Measurements from ENCODE around the gene PARVG.

PARVG gene

GRCh38 chr22:44170470-44170869, 10.3 kb upstream of the PARVG start:
- Histone ChIP-seq H3K4me3 (ENCODE audit: low read length) (no peak overlapping the region), H3F3A (ENCODE audit: control insufficient read depth, insufficient read depth) (no peaks in the 10 kb centered on the region), H3K4me1 (ENCODE audit: control insufficient read depth, low read length) (peaks cover 6% of the 10 kb centered on the region), H3K9me3 (ENCODE audit: control insufficient read depth, insufficient read depth, low read length) (no peaks in the 10 kb centered on the region), H3K4me2 (ENCODE audit: low read length) (no peak overlapping the region), H3K36me3 (ENCODE audit: control insufficient read depth, low read length) (no peaks in the 10 kb centered on the region), H3K27me3 (ENCODE audit: control insufficient read depth, low read length) (no peaks in the 10 kb centered on the region), H4K20me1 (ENCODE audit: control insufficient read depth, insufficient read depth, low read depth, low read length) (no peaks in the 10 kb centered on the region), H3K9me2 (replicated peaks; ENCODE audit: control insufficient read depth, low read length) (no peaks in the 10 kb centered on the region), H3K79me2 (ENCODE audit: control insufficient read depth, low read length) (no peaks in the 10 kb centered on the region), H3K27ac (ENCODE audit: low read depth, low read length) (no peak overlapping the region)
- TF ChIP-seq, protein P1, sequence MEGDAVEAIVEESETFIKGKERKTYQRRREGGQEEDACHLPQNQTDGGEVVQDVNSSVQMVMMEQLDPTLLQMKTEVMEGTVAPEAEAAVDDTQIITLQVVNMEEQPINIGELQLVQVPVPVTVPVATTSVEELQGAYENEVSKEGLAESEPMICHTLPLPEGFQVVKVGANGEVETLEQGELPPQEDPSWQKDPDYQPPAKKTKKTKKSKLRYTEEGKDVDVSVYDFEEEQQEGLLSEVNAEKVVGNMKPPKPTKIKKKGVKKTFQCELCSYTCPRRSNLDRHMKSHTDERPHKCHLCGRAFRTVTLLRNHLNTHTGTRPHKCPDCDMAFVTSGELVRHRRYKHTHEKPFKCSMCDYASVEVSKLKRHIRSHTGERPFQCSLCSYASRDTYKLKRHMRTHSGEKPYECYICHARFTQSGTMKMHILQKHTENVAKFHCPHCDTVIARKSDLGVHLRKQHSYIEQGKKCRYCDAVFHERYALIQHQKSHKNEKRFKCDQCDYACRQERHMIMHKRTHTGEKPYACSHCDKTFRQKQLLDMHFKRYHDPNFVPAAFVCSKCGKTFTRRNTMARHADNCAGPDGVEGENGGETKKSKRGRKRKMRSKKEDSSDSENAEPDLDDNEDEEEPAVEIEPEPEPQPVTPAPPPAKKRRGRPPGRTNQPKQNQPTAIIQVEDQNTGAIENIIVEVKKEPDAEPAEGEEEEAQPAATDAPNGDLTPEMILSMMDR (IDR thresholded peaks at IDR 0.05; ENCODE audit: low read depth, low read length, poor library complexity, severe bottlenecking), result no peak
- no peak for TF ChIP-seq EZH2phosphoT487 (IDR thresholded peaks at IDR 0.05; ENCODE audit: borderline replicate concordance, low read length)

GRCh38 chr22:44171561-44171960, 9.2 kb upstream of the PARVG start:
- Histone ChIP-seq H3K36me3 (ENCODE audit: control insufficient read depth, low read length) (no peaks in the 10 kb centered on the region), H3K27me3 (ENCODE audit: control insufficient read depth, low read length) (no peaks in the 10 kb centered on the region), H3K4me2 (ENCODE audit: low read length) (no peak overlapping the region), H3K79me2 (ENCODE audit: control insufficient read depth, low read length) (no peaks in the 10 kb centered on the region), H3K4me3 (ENCODE audit: low read length) (no peak overlapping the region), H3K9me2 (replicated peaks; ENCODE audit: control insufficient read depth, low read length) (no peaks in the 10 kb centered on the region), H3K4me1 (ENCODE audit: control insufficient read depth, low read length) (peaks cover 6% of the 10 kb centered on the region), H3K27ac (ENCODE audit: low read depth, low read length) (no peak overlapping the region), H3K9me3 (ENCODE audit: control insufficient read depth, insufficient read depth, low read length) (no peaks in the 10 kb centered on the region), H4K20me1 (ENCODE audit: control insufficient read depth, insufficient read depth, low read depth, low read length) (no peaks in the 10 kb centered on the region), H3F3A (ENCODE audit: control insufficient read depth, insufficient read depth) (no peaks in the 10 kb centered on the region)
- TF ChIP-seq EZH2phosphoT487 (IDR thresholded peaks at IDR 0.05; ENCODE audit: borderline replicate concordance, low read length), result no peak
- TF ChIP-seq, protein P1 (IDR thresholded peaks at IDR 0.05; ENCODE audit: low read depth, low read length, poor library complexity, severe bottlenecking), result no peak

DNA sequence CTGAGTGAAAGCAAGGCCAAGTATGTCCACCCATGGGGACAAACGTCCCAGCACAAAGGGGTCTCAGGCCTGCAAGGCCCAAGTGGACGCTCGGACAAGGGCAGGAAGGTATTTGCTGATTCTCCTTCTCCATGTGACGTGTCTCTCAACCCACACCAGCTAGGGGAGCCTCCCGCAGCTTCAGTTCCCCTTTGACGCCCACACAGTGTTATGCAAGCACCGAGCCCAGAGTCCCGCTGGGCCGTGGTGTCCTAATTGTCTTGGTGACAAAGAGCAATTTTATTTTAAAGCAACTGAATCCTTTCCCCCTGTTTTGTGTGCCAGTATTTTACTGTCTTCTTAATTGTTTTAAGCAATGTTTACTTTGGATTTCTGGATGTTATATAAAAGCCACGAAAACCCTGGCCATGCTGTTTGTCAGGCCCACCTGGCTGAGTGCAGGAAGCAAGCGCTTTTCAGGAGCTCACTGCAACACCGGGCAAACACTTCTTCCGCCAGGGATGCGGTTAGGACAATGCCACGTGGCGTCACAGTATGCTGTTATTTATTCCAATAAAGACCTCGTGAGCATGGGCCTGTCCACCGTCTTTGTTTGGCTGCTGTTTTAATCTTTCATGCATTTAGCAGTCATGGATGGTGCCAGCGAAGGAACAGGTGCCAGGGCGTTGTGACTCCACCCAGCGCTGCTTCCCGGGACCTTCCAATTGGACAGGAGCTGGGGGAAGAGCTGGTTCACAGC, 8.2 kb upstream of the PARVG start:
- no peaks in the 10 kb centered on the region for H3K36me3 ChIP-seq (ENCODE audit: control insufficient read depth, low read length)
- H3K79me2 ChIP-seq (ENCODE audit: control insufficient read depth, low read length), result no peaks in the 10 kb centered on the region

More for the DNA sequence above, 8.2 kb upstream of the PARVG start:
- no peak overlapping the region for H3K4me2 ChIP-seq (ENCODE audit: low read length)
- no peaks in the 10 kb centered on the region for H3F3A ChIP-seq (ENCODE audit: control insufficient read depth, insufficient read depth)
- no peaks in the 10 kb centered on the region for H4K20me1 ChIP-seq (ENCODE audit: control insufficient read depth, insufficient read depth, low read depth, low read length)
- no peaks in the 10 kb centered on the region for H3K27me3 ChIP-seq (ENCODE audit: control insufficient read depth, low read length)
- no peak overlapping the region for H3K4me3 ChIP-seq (ENCODE audit: low read length)
- TF ChIP-seq EZH2phosphoT487 (IDR thresholded peaks at IDR 0.05; ENCODE audit: borderline replicate concordance, low read length), result no peak
- TF ChIP-seq, protein P1 (IDR thresholded peaks at IDR 0.05; ENCODE audit: low read depth, low read length, poor library complexity, severe bottlenecking), result no peak
- peaks cover 6% of the 10 kb centered on the region for H3K4me1 ChIP-seq (ENCODE audit: control insufficient read depth, low read length)
- no peak overlapping the region for H3K27ac ChIP-seq (ENCODE audit: low read depth, low read length)
- H3K9me2 ChIP-seq (replicated peaks; ENCODE audit: control insufficient read depth, low read length), result no peaks in the 10 kb centered on the region
- no peaks in the 10 kb centered on the region for H3K9me3 ChIP-seq (ENCODE audit: control insufficient read depth, insufficient read depth, low read length)
